GM21367 (cell line): ENCODE results near the gene CTSA.
"Not testable (repeated sequence)": the region's sequence is repeated elsewhere in the genome, so short reads cannot be mapped to it uniquely, and the experiment has no call there.

Source experiments
- ATAC-seq: cut with Tn5 transposase; IDR thresholded peaks from one replicate; pipeline ENCODE4 v1.9.1; 2021; ENCODE audit not compliant: unreplicated experiment

CTSA gene

GRCh38 chr20:45863543-45864470 lies 27.3 kb upstream of the CTSA start:
- ATAC-seq, result no peak

DNA sequence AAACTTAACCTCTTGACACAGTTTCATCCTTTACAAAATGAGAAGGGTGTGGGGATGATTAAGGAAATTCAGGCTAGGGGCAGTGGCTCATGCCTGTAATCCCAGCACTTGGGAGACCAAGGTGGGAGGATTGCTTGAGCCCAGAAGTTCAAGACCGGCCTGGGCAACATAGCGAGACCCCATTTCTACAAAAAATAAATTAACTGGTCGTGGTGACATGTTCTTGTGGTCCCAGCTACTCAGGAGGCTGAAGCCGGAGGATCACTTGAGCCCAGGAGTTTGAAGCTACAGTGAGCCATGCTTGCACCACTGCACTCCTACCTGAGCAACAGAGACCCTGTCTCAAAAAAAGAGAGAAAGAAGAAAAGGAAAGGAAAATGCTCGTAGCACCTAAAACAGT lies 24.7 kb upstream of the CTSA start:
- ATAC-seq, result no peak

DNA sequence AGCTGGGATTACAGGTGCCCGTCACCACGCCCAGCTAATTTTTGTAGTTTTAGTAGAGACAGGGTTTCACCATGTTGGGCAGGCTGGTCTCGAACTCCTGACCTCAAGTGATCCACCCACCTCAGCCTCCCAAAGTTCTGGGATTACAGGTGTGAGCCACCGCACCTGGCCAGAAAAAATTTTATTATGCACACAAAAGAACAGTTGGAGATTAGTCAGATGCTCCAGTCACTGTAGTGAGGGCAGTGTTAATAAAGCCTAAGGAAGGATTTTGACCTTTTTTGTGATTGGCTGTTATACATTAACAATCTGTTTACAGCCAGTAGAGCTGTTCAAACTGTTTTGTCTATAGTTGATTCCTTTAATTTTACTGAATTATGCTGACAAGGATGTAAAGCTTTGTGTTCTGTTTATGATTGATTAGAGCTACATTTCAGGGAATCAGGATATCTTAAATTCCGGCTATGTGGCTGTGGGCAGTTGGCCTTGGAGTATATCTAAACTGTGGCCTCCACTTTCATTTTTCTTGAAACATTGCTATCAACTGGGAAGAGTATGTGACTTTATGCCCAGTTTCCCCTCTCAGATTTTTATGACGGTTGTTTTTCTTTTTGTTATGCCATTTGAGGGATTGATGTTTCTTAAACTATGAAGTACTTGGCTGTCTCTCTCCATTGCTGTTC lies 23.9 kb upstream of the CTSA start:
- no peak for ATAC-seq

DNA sequence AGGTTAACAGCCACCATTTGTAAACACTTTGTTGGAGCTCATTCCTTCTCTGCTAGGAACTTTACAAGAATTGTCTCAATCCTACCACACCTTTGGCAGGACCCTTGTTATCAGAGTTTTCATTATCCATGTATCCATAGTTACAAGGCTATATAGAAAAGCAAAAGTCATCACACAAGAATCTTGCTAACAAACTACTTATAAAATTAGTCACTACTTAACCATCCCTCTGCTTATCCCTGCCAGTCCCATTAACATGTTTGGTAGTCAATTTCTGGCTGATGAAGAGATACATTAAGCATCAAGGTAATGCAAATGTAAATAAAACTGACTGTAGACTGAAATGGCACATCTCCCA lies 23.3 kb upstream of the CTSA start:
- no peak for ATAC-seq

DNA sequence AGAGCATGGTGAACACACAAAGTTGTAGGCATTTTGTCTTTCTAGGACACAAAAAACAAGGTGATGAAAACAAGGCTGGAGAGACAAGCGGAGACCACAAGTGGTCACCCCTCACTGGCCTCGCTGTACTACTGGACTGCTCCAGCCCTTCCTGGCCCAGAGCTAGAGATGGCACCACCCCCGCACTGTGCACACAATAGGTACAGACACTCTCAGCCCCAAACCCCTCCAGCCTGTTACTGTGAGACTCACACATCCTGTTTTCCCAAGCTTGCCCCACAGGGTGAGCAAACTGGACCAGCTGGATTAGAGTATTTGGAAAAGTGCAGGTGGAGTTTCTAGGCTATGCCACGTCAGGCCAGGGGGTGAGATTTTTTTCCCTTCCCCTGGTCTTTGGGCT lies 18.5 kb upstream of the CTSA start:
- no peak for ATAC-seq

DNA sequence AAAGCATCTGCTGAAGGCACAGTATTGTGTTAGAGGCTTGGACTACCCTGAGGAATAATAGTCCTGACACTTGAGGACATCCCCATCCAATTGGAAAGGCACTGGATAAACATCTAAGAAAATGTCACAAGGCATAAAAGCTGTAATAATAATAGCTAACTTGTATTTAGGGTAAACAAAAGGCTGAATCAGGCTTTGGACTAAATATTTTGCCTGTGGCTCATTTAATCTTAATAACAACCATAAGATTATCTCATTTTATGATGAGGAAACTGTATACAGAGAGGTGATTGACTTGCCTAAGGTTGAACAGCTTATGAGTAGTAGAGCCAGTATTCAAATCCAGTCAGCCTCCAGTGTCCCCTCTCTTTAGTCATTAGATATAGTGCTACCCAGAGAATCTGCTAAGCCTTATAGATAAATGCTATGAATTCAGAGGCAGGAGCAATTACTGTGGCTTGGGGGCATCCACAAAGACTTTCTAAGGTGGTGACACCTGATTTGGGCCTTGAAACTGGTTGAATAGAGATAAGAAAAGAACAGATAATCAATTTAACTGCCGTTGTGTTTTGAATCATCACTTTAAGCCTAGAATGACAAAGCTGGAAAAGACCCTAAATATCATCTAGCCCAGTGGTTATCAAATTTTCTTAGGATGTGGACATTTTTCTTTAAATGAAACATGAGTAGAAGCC lies 17.6 kb upstream of the CTSA start:
- no peak for ATAC-seq

- ATAC-seq, result not testable (repeated sequence)
Measured at GRCh38 chr20:45874104-45874481, 17.0 kb upstream of the CTSA start.

GRCh38 chr20:45874576-45874975 lies 16.6 kb upstream of the CTSA start:
- ATAC-seq, result no peak

- ATAC-seq, result no peak
Measured at GRCh38 chr20:45878076-45878761, 12.9 kb upstream of the CTSA start.

DNA sequence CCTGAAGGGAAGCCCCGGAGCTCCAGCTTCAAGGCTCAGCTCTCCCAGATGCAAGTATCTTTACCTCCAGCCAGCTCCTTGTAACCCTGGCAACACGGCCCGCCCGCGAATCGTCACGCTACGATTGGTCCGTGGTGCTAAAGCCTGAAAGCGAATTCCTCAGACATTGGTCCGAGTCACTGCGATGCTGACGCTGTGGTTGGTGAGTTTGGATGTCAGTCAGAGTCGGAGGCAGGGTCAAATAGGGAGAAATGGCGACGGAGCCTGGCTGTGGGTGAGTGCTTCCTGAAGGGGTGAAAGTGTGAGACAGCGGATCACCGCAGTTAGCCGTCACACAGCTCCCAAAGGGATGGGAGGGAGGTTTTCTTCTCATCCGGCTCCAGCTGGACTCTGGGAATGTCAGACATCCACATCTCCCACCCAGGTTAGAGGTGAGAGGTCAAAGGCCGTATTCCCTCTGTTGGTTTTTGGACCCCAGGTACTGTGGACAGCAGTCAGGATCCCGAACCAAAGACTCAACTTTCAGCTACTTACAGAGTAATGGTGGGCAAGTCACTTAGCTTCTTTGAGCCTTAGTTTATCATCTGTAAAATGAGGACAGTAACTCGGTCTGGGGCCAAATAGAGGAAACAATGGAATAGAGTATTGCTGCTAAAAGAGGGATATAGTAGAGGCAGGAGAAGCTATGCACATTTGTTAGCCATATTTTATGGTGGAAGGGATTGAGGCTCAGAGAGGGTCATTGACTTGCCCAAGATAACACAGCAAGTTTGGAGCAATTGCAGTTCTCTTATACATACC lies 9.9 kb upstream of the CTSA start, which contains the start of gene ZSWIM1:
Gene ZSWIM1 (plus strand): TSS at position 240 of the 801 bp plus-strand sequence. CDS start 1,366 bp downstream, outside the sequence.
- peak; percentile 92 for ATAC-seq

DNA sequence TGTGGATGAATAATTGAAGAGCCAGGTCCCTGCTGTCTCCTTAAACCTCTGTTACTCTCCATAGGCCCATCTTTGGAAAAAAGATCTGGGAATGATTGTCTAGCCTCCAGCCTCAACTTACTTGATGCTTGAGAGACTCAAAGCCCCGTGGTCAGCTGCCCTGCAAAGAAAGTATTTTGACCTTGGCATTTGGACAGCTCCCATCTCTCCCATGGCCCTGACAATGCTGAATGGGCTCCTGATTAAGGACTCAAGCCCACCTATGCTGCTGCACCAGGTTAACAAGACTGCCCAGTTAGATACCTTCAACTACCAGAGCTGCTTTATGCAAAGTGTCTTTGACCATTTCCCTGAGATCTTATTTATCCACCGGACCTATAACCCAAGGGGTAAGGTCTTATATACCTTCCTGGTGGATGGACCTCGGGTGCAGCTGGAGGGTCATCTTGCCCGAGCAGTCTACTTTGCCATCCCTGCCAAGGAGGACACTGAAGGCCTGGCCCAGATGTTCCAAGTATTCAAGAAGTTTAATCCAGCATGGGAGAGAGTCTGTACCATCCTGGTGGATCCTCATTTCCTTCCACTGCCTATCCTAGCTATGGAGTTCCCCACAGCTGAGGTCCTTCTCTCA lies 8.6 kb upstream of the CTSA start:
- ATAC-seq, result no peak

- ATAC-seq, result no peak
Measured at GRCh38 chr20:45883100-45883469, 8.1 kb upstream of the CTSA start.

DNA sequence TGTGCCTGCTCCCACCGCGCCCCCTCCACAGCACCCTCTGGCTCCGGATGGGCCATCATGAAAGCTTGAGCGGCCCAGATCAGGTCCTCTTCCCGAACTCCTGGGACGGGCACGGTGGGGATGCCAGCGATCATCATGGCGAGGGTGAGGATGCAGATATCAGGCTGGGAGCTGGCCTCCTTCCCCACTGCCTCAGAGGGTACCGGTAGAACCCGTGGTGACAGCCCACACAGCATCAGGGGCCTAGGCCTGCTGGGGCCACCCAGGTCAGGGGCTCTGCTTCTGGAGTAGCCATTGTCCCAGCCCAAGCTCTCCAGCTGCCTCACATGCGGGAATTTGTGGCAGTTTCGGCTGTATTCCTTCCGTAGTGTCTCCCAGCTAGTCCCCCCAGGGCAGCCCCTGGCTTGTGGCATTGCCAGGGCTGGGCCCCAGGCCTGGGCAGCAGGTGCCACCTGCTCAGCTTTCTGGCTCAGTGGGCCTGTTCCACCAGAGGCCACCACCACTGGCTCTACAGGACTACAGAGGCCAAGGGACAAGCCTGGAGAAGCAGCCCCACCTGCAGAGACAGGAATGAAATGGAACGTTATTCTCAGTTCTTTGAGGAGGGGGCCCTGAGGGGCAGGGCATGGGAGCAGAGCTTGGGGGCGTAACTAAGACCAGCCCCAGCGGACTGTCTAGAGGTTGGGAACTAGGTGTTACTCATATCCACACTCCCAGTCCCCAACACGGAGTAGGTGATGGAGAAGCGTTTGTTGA lies 4.4 kb upstream of the CTSA start:
- no peak for ATAC-seq

DNA sequence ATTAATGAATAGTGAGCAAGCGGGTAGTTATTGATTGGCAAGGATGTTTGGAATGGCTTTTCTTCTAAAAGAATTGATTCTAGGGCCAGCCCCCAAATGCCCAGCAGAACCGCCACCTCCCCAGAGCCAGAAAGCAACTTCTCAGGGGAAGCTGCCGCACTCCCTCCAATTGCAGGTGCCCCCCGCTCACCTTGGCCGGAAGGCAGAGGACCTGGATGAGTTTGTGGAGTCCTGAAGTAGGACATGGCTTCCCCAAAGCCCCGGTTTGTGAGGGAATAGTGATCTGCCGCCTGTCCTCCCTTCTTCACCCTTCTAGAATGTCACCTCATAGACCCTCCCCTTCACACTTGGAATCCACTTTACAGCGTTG lies 3.8 kb upstream of the CTSA start, which contains the start of gene SPATA25:
Gene SPATA25 (minus strand): TSS at position 277 of the 370 bp plus-strand sequence. CDS start 32 bp downstream, at position 245.
- ATAC-seq, result no peak

DNA sequence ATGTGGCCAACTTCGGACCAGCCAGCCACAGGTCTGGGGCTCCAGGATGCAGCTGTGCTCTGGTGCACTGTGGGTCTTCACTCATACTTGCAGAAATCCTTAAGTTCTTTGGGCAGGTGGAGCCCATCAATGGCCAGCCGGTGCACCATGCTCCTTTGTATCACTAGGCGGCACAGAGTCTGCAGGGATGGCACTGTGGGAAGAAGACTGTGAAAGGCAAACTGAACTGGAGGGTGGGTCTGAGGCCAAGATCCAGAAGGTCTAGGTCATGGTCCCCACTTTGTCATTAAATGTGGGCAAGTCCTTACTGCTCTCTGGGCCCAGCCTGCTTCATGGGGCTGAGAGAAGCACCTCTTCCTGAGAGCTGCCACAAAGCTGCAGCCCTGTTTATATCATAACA lies 2.5 kb upstream of the CTSA start:
- ATAC-seq, result no peak

DNA sequence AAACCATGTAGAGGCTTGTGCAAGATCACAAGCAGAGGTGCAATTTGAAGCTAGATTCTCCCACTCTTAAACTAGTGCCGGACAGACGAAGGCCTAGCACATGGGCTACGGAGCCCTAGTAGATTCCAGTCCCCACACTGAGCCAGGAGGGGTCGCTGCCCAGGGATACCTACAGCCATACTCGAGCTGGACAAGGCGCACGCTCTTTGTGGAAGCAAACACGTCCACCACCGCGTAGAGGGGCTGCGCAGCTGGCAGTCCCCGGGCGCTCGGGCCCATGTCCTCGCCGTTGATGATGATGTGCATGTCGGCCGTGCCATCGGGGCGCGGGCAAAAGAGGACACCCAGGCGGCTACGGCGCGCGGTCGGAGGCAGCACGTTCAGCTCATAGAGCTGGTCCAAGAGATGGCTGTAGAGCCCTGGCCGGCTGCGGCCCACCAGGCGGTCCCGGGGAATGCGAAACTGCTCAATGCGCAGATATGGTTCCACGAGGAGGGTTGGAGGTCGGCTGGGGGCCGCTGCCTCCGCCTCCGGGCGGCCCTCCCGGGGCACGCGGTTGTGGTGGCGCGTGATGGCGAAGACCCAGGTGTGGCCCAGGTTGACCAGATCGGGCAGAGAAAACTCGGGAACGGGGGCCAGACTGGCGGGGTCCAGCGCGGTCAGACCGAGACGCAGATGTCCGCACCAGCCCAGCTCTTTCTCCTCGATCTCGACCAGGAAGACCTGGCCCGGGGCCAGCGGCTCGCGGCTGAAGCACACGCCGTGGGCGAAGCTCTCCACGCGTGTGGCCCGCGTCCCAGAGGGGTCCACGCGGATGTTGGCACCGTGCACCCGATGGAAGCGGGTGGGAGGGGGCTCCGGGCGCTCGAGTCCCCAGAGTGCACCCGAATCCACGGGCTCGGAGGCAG lies 804 bp upstream of the CTSA start:
- ATAC-seq, result peak; percentile 12

- ATAC-seq, result no peak
Measured at GRCh38 chr20:45892049-45892825, 1.1 kb downstream of the CTSA start.
